HepG2 (cell line): ENCODE data around the gene DELE1. TPM values are rescaled to one million over a fixed set of nuclear protein-coding genes. Genes with fewer than 3 reads are reported as not detected.
A peak's percentile ranks its signal among the peaks of the same experiment; 100 is the strongest.

ENCODE experiments used
- ADNP ChIP-seq: sonication (generic); formaldehyde crosslinking; IDR thresholded peaks from 2 replicates; pipeline ENCODE4 v1.4.0; 2020; ENCODE audit warnings: missing genetic modification reagents
- AGO2 ChIP-seq: fragments of 200-400 bp; formaldehyde crosslinking; optimal IDR thresholded peaks from 2 replicates; pipeline ENCODE3; 2017; ENCODE audit warnings: mild to moderate bottlenecking, low read depth, low read length, moderate library complexity
- AKAP8 ChIP-seq: sonication (generic); formaldehyde crosslinking; IDR thresholded peaks from 2 replicates; pipeline ENCODE4 v1.5.1; 2020; ENCODE audit warnings: mild to moderate bottlenecking, missing genetic modification reagents
- HNRNPK ChIP-seq: fragments of 200-400 bp; formaldehyde crosslinking; IDR thresholded peaks from 2 replicates; pipeline ENCODE4 v1.6.1; 2018; ENCODE audit warnings: low read length, low read depth, moderate library complexity, mild to moderate bottlenecking; ENCODE audit not compliant: poor library complexity, severe bottlenecking
- KLF6 ChIP-seq: IDR thresholded peaks from 2 replicates; pipeline ENCODE4 v1.8.0; 2016; ENCODE audit warnings: missing biosample characterization, missing genetic modification reagents
- LCORL ChIP-seq, 2 experiments: fragments of 450-650 bp in 1 of 2; sonication (generic) in 1 of 2; formaldehyde crosslinking in 1 of 2; IDR thresholded peaks; 2 replicates each; pipeline versions ENCODE4 v1.5.0 to v1.6.1; 2017 to 2020; ENCODE audit warnings: antibody characterized with exemption in 1 of 2, missing genetic modification reagents in 1 of 2
- MED8 ChIP-seq: sonication (generic); formaldehyde crosslinking; IDR thresholded peaks from 2 replicates; pipeline ENCODE4 v1.8.1; 2023; ENCODE audit warnings: mild to moderate bottlenecking, missing genetic modification reagents; ENCODE audit not compliant: insufficient replicate concordance
- POLR2G ChIP-seq: fragments of 200-400 bp; formaldehyde crosslinking; IDR thresholded peaks from 2 replicates; pipeline ENCODE4 v1.6.1; 2018; ENCODE audit warnings: mild to moderate bottlenecking, low read depth, low read length, moderate library complexity
- SP5 ChIP-seq: IDR thresholded peaks from 2 replicates; pipeline ENCODE4 v1.6.1; 2016; ENCODE audit warnings: low read depth, borderline replicate concordance
- ZNF326 ChIP-seq: sonication (generic); formaldehyde crosslinking; IDR thresholded peaks from 2 replicates; pipeline ENCODE4 v1.4.0; 2020; ENCODE audit warnings: missing genetic modification reagents, borderline replicate concordance
- ZNF33B ChIP-seq: sonication (generic); formaldehyde crosslinking; IDR thresholded peaks from 2 replicates; pipeline ENCODE4 v1.5.1; 2020; ENCODE audit warnings: mild to moderate bottlenecking, missing genetic modification reagents
- ZNF598 ChIP-seq: sonication (generic); formaldehyde crosslinking; IDR thresholded peaks from 2 replicates; pipeline ENCODE4 v1.5.1; 2020; ENCODE audit warnings: mild to moderate bottlenecking, missing genetic modification reagents, borderline replicate concordance
- ZNF674 ChIP-seq: sonication (generic); formaldehyde crosslinking; IDR thresholded peaks from 2 replicates; pipeline ENCODE4 v1.5.0; 2020; ENCODE audit warnings: low read depth, mild to moderate bottlenecking, missing genetic modification reagents
- polyA plus RNA-seq, 8 experiments: library from polyadenylated mRNA; depleted of rRNA in 3 of 8; stranded (reverse) in 7 of 8; unstranded in 1 of 8; fragments of >200 nt; fragmentation: Illumina TruSeq in 4 of 8; extraction: Trizol in 4 of 8; gene quantifications; 2 replicates each; pipeline versions ENCODE4 v1.2.1 to v1.2.3, GENCODE V29; 2011 to 2016; ENCODE audit warnings: low read depth in 4 of 8, missing spikeins in 1 of 8, mixed read lengths in 1 of 8; ENCODE audit not compliant: insufficient read depth in 1 of 8
- total RNA-seq, 5 experiments: library from RNA; depleted of rRNA; stranded (reverse); fragments of >200 nt; fragmentation: Illumina TruSeq; extraction: Trizol; gene quantifications; 2 replicates each; pipeline ENCODE4 v1.2.3, GENCODE V29; 2016; ENCODE audit warnings: low read depth in 1 of 5
- TF ChIP-seq, protein P1 (sequence below): sonication (generic); formaldehyde crosslinking; IDR thresholded peaks from 2 replicates; pipeline ENCODE4 v1.5.0; 2020; ENCODE audit warnings: missing genetic modification reagents
- TF ChIP-seq, protein P2 (sequence below): sonication (generic); formaldehyde crosslinking; IDR thresholded peaks from 2 replicates; pipeline ENCODE4 v1.9.0; 2022; ENCODE audit warnings: low read depth, missing genetic modification reagents
- TF ChIP-seq, protein P3 (sequence below): sonication (generic); formaldehyde crosslinking; IDR thresholded peaks from 2 replicates; pipeline ENCODE4 v1.8.0; 2023; ENCODE audit warnings: mild to moderate bottlenecking, missing genetic modification reagents
- TF ChIP-seq, protein P4 (sequence below): sonication (generic); formaldehyde crosslinking; IDR thresholded peaks from 2 replicates; pipeline ENCODE4 v1.8.0; 2022; ENCODE audit warnings: missing genetic modification reagents, mild to moderate bottlenecking, moderate library complexity, borderline replicate concordance
- TF ChIP-seq, protein P5 (sequence below): IDR thresholded peaks from 2 replicates; pipeline ENCODE4 v1.6.1; 2016; ENCODE audit warnings: low read depth, borderline replicate concordance
- TF ChIP-seq, protein P6 (sequence below): sonication (generic); formaldehyde crosslinking; IDR thresholded peaks from 2 replicates; pipeline ENCODE4 v1.4.0; 2020; ENCODE audit warnings: missing genetic modification reagents, mild to moderate bottlenecking, borderline replicate concordance

The DELE1 gene
- total and polyA plus RNA-seq, 2 of the 13 experiments (the other 11 are each of a cell fraction or from before 2014, with no cell fraction given), result 57.5 to 90.3 TPM

DNA sequence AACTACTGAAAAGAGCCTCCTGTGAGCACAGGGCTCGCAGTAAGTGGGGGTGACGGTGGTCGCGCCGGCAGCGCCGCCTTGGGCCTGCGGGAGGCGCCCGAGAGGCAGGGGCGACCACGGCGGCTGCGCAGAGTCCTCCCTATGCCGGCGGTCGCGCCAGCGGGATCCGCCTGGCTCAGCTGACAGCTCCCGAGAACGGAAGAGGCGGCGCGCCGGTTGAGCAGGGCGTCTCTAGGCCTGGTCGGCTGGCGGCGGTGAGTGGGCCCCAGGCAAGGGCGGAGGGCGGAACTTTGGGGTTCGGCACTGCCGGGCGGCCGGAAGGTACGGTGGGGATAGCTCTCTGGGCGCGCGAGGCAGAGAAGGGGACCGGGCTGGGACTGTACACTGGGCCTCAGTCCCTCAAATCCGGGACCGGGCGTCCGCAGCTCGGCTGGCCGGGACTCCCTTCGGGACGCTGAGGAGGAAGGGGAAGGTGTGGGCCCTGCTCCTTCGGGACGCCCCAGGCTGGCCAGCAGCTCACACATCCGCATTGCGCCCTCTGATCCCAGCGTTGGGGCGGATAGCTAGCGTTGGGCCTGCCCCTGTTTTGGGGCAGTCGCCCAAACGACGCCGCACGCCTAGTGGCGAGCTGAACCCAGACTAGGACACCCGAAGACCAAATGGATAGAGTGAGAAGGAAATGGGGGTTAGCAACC, 45.4 kb downstream of the DELE1 start, which contains the start of gene RNF14 (continued):
- TF ChIP-seq LCORL (IDR thresholded peaks at IDR 0.05), result peak; percentile 60; the same call in 1 of the 2 replicates
- peak; percentile 96 for TF ChIP-seq LCORL (CRISPR knock-in tag; IDR thresholded peaks at IDR 0.05)
- TF ChIP-seq ZNF598 (CRISPR knock-in tag), result peak; percentile 72; the same call in 1 of the 2 replicates
- TF ChIP-seq, protein P1, sequence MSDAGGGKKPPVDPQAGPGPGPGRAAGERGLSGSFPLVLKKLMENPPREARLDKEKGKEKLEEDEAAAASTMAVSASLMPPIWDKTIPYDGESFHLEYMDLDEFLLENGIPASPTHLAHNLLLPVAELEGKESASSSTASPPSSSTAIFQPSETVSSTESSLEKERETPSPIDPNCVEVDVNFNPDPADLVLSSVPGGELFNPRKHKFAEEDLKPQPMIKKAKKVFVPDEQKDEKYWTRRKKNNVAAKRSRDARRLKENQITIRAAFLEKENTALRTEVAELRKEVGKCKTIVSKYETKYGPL, result peak; percentile 77
- peak; percentile 95 for TF ChIP-seq POLR2G
- TF ChIP-seq ZNF326, result no peak
- TF ChIP-seq MED8 (CRISPR knock-in tag), result peak; percentile 64
- peak; percentile 47; the same call in 1 of the 2 replicates for TF ChIP-seq KLF6 (CRISPR knock-in tag)
- TF ChIP-seq, protein P2, sequence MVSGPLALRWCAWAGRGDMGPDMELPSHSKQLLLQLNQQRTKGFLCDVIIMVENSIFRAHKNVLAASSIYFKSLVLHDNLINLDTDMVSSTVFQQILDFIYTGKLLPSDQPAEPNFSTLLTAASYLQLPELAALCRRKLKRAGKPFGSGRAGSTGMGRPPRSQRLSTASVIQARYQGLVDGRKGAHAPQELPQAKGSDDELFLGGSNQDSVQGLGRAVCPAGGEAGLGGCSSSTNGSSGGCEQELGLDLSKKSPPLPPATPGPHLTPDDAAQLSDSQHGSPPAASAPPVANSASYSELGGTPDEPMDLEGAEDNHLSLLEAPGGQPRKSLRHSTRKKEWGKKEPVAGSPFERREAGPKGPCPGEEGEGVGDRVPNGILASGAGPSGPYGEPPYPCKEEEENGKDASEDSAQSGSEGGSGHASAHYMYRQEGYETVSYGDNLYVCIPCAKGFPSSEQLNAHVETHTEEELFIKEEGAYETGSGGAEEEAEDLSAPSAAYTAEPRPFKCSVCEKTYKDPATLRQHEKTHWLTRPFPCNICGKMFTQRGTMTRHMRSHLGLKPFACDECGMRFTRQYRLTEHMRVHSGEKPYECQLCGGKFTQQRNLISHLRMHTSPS (CRISPR knock-in tag), result no peak
- peak; percentile 33 for TF ChIP-seq AGO2
- TF ChIP-seq SP5 (CRISPR knock-in tag), result peak; percentile 50
- peak; percentile 87 for TF ChIP-seq HNRNPK
- TF ChIP-seq ZNF674, result peak; percentile 79; the same call in 1 of the 2 replicates
- TF ChIP-seq, protein P3, sequence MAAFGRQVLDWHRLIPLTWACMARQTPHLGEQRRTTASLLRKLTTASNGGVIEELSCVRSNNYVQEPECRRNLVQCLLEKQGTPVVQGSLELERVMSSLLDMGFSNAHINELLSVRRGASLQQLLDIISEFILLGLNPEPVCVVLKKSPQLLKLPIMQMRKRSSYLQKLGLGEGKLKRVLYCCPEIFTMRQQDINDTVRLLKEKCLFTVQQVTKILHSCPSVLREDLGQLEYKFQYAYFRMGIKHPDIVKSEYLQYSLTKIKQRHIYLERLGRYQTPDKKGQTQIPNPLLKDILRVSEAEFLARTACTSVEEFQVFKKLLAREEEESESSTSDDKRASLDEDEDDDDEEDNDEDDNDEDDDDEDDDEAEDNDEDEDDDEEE, result peak; percentile 94
- no peak for TF ChIP-seq ADNP
- TF ChIP-seq AKAP8 (CRISPR knock-in tag), result peak; percentile 27; the same call in 1 of the 2 replicates
- TF ChIP-seq ZNF33B, result no peak
- TF ChIP-seq, protein P4, sequence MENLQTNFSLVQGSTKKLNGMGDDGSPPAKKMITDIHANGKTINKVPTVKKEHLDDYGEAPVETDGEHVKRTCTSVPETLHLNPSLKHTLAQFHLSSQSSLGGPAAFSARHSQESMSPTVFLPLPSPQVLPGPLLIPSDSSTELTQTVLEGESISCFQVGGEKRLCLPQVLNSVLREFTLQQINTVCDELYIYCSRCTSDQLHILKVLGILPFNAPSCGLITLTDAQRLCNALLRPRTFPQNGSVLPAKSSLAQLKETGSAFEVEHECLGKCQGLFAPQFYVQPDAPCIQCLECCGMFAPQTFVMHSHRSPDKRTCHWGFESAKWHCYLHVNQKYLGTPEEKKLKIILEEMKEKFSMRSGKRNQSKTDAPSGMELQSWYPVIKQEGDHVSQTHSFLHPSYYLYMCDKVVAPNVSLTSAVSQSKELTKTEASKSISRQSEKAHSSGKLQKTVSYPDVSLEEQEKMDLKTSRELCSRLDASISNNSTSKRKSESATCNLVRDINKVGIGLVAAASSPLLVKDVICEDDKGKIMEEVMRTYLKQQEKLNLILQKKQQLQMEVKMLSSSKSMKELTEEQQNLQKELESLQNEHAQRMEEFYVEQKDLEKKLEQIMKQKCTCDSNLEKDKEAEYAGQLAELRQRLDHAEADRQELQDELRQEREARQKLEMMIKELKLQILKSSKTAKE (CRISPR knock-in tag), result no peak; the same call in 1 of the 2 replicates
- TF ChIP-seq, protein P5, sequence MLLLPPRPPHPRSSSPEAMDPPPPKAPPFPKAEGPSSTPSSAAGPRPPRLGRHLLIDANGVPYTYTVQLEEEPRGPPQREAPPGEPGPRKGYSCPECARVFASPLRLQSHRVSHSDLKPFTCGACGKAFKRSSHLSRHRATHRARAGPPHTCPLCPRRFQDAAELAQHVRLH (CRISPR knock-in tag), result peak; percentile 84; the same call in 1 of the 2 replicates
- TF ChIP-seq, protein P6, sequence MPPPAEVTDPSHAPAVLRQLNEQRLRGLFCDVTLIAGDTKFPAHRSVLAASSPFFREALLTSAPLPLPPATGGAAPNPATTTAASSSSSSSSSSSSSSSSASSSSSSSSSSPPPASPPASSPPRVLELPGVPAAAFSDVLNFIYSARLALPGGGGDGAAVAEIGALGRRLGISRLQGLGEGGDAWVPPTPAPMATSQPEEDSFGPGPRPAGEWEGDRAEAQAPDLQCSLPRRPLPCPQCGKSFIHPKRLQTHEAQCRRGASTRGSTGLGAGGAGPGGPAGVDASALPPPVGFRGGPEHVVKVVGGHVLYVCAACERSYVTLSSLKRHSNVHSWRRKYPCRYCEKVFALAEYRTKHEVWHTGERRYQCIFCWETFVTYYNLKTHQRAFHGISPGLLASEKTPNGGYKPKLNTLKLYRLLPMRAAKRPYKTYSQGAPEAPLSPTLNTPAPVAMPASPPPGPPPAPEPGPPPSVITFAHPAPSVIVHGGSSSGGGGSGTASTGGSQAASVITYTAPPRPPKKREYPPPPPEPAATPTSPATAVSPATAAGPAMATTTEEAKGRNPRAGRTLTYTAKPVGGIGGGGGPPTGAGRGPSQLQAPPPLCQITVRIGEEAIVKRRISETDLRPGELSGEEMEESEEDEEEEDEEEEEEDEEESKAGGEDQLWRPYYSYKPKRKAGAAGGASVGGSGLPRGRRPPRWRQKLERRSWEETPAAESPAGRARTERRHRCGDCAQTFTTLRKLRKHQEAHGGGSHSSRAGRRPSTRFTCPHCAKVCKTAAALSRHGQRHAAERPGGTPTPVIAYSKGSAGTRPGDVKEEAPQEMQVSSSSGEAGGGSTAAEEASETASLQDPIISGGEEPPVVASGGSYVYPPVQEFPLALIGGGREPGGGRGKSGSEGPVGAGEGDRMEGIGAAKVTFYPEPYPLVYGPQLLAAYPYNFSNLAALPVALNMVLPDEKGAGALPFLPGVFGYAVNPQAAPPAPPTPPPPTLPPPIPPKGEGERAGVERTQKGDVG (CRISPR knock-in tag), result no peak
